Measurements from ENCODE around the gene ARL15. TPM values are rescaled to one million over a fixed set of nuclear protein-coding genes. Genes with fewer than 3 reads are reported as not detected.

Gene ARL15
- total and polyA plus RNA-seq, 7 donors, result 11.7 to 30.7 (median 16.6) TPM

DNA sequence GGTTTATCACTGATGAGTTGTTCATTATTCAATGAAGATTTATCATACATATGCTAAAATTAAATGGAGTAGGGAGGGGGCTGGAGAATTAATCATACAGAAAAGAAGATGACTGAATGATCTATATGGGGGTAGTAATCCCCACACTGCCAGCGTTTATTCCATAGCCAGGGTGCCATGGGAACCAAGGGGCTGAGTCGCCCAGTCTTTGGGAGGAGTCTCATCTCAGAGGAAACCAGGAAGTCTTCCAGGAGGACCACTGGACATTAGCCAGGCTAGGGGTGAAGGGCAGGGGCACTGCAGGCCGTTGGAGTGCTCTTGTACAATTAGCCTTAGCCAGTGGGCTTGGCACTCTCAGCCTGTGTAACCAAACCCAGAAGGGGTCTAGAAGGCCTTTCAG is 226.5 kb downstream of the ARL15 start:
- no peak for DNase-seq
- no peaks in the 10 kb centered on the region for H3K27me3 ChIP-seq
- H3K27ac ChIP-seq, result no peak overlapping the region
- no peaks in the 10 kb centered on the region for H3K9me3 ChIP-seq
- H3K4me3 ChIP-seq, result no peak overlapping the region
- peaks cover 0 to 21% (median 5%) of the 10 kb centered on the region in 4 donors for H3K4me1 ChIP-seq
- intact Hi-C loops (cut with DNase I), result no loop called here
- 72 to 75% methylated on average over 3 of the region's 3 CpGs for WGBS, 2 donors
- TF ChIP-seq POLR2A (IDR thresholded peaks at IDR 0.05) (no peak), POLR2AphosphoS5 (IDR thresholded peaks at IDR 0.05) (no peak), EP300 (IDR thresholded peaks at IDR 0.05) (no peak)
- TF ChIP-seq, protein P1, sequence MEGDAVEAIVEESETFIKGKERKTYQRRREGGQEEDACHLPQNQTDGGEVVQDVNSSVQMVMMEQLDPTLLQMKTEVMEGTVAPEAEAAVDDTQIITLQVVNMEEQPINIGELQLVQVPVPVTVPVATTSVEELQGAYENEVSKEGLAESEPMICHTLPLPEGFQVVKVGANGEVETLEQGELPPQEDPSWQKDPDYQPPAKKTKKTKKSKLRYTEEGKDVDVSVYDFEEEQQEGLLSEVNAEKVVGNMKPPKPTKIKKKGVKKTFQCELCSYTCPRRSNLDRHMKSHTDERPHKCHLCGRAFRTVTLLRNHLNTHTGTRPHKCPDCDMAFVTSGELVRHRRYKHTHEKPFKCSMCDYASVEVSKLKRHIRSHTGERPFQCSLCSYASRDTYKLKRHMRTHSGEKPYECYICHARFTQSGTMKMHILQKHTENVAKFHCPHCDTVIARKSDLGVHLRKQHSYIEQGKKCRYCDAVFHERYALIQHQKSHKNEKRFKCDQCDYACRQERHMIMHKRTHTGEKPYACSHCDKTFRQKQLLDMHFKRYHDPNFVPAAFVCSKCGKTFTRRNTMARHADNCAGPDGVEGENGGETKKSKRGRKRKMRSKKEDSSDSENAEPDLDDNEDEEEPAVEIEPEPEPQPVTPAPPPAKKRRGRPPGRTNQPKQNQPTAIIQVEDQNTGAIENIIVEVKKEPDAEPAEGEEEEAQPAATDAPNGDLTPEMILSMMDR (IDR thresholded peaks at IDR 0.05), result no peak
- no peaks in the 10 kb centered on the region for H3K36me3 ChIP-seq

DNA sequence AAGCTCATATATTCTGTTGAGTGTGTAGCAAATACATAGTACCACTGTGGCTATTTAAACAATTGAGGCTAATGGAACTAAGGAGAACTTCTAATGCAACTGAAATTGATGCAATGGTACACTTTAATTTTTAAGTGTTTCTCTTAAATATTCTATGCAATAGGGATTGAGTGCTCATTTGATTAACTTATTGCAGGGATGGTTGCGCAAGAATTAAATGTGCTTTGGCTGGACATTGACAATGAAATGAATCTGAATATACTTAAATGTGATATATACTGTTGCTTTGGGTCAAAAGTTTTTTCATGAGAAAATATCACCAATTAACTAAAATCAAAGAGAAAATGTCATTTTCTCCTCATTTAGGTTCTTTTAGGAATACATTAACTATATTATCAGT is 227.1 kb downstream of the ARL15 start:
- WGBS, 2 donors, result 96 to 99% methylated on average over 1 of the region's 1 CpG
- intact Hi-C loops (cut with DNase I), result no loop called here
- peaks cover 0 to 21% (median 5%) of the 10 kb centered on the region in 4 donors for H3K4me1 ChIP-seq
- no peak for DNase-seq
- H3K27ac ChIP-seq, result no peak overlapping the region
- H3K9me3 ChIP-seq, result no peaks in the 10 kb centered on the region
- TF ChIP-seq EP300 (IDR thresholded peaks at IDR 0.05) (no peak), POLR2A (IDR thresholded peaks at IDR 0.05) (no peak), POLR2AphosphoS5 (IDR thresholded peaks at IDR 0.05) (no peak)
- TF ChIP-seq, protein P1 (IDR thresholded peaks at IDR 0.05), result no peak
- no peaks in the 10 kb centered on the region for H3K27me3 ChIP-seq
- H3K4me3 ChIP-seq, result no peak overlapping the region
- no peaks in the 10 kb centered on the region for H3K36me3 ChIP-seq

- Histone ChIP-seq H3K9me3 (no peaks in the 10 kb centered on the region), H3K4me1 (peaks cover 0 to 5% (median 0%) of the 10 kb centered on the region in 4 donors), H3K36me3 (no peaks in the 10 kb centered on the region), H3K27me3 (no peaks in the 10 kb centered on the region), H3K27ac (no peak overlapping the region), H3K4me3 (no peak overlapping the region)
- 89 to 95% methylated on average over 1 of the region's 1 CpG for WGBS, 2 donors
- TF ChIP-seq POLR2A (IDR thresholded peaks at IDR 0.05) (no peak), EP300 (IDR thresholded peaks at IDR 0.05) (no peak), POLR2AphosphoS5 (IDR thresholded peaks at IDR 0.05) (no peak)
- TF ChIP-seq, protein P1 (IDR thresholded peaks at IDR 0.05), result no peak
- intact Hi-C loops (cut with DNase I), result no loop called here
- no peak for DNase-seq
Measured at GRCh38 chr5:54081415-54081814, 229.0 kb downstream of the ARL15 start.

GRCh38 chr5:54080831-54081230 is 229.5 kb downstream of the ARL15 start:
- no peak overlapping the region for H3K27ac ChIP-seq
- TF ChIP-seq, protein P1 (IDR thresholded peaks at IDR 0.05), result no peak
- TF ChIP-seq POLR2AphosphoS5 (IDR thresholded peaks at IDR 0.05), result no peak
- TF ChIP-seq POLR2A (IDR thresholded peaks at IDR 0.05), result no peak
- no peak for TF ChIP-seq EP300 (IDR thresholded peaks at IDR 0.05)
- no peaks in the 10 kb centered on the region for H3K4me1 ChIP-seq
- H3K36me3 ChIP-seq, result no peaks in the 10 kb centered on the region
- intact Hi-C loops (cut with DNase I), result no loop called here
- H3K4me3 ChIP-seq, result no peak overlapping the region
- H3K9me3 ChIP-seq, result no peaks in the 10 kb centered on the region
- H3K27me3 ChIP-seq, result no peaks in the 10 kb centered on the region
- 87 to 93% methylated on average over 5 of the region's 5 CpGs for WGBS, 2 donors
- no peak for DNase-seq

DNA sequence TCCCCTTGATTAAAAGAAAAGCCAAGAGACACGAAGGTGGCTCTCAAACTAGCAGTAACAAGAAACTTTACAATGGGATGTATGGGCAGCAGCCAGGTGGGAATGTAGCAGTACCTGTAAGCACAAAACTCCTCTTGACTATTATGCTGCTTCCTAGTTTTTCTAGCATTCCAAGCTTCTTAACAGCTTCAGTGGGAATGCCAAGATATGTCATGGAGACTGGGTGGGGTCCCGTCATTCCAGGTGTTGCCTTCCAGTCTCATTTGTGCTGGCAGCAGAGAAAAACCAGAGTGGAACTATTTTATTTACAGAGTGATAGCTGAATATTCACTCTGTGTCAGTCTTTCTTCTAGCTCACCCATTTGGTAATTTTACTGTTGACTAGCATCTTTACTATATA is 236.6 kb downstream of the ARL15 start:
- whole genome bisulfite sequencing, 2 donors, result 76 to 81% methylated on average over 2 of the region's 2 CpGs
- TF ChIP-seq, protein P1 (IDR thresholded peaks at IDR 0.05), result no peak
- Histone ChIP-seq H3K4me1 (peaks cover 0 to 13% (median 0%) of the 10 kb centered on the region in 4 donors), H3K36me3 (no peaks in the 10 kb centered on the region), H3K27me3 (no peaks in the 10 kb centered on the region), H3K27ac (no peak overlapping the region), H3K9me3 (no peaks in the 10 kb centered on the region), H3K4me3 (no peak overlapping the region)
- no peak for DNase-seq
- intact Hi-C loops (cut with DNase I), result no loop called here

All from sigmoid colon (tissue), 7 donors.